ENCODE results near the gene ME3. TPM values are rescaled to one million over a fixed set of nuclear protein-coding genes. Genes with fewer than 3 reads are reported as not detected.

The ME3 gene
- total RNA-seq, 1 donor = 56.9 TPM

DNA sequence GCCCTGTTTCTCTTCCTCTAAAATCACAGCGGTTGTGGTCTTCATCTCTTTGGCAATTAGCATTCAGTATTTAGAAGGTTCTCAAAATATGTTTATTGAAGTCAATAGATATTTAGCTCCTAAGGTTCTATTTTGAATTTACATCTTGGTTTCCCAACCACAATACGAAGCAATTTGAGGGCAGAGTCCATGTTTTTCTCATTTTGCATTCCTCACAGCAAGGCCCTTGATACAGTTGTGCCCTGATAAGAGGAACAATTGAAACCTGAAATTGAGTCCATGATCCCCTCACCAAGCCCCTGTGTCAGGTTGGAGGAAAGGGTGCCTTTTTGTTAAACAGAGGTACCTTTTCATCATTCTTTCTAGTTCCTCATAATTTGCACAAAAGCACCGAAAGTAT, 166.2 kb downstream of the ME3 start:
- DNase-seq (ENCODE audit: low read depth) = no peak
- H3K4me3 ChIP-seq (ENCODE audit: low read depth, low read length) = no peak overlapping the region
- TF ChIP-seq CTCF (IDR thresholded peaks at IDR 0.05; ENCODE audit: insufficient read depth, low read length) = no peak

DNA sequence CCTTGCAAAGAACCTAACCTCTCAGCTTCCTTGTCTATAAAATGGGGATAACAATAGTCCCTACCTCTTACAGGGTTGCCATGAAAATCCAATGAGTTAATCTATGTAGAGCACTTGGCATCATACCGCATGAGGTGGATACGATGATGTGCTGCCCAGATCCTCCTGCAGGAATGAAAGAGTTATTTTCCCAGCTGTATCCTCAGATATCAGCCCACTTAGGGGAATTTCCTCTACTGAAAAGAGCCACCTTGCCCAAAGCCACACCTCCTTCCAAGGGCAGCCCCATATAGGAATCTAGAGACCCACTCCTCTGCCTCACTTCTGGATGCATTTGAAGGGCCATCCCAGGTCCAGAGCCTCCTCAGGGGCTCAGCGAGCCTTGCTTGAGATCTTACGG, 169.3 kb downstream of the ME3 start:
- DNase-seq (ENCODE audit: low read depth) = no peak
- no peak for TF ChIP-seq CTCF (IDR thresholded peaks at IDR 0.05; ENCODE audit: insufficient read depth, low read length)
- no peak overlapping the region for H3K4me3 ChIP-seq (ENCODE audit: low read depth, low read length)

DNA sequence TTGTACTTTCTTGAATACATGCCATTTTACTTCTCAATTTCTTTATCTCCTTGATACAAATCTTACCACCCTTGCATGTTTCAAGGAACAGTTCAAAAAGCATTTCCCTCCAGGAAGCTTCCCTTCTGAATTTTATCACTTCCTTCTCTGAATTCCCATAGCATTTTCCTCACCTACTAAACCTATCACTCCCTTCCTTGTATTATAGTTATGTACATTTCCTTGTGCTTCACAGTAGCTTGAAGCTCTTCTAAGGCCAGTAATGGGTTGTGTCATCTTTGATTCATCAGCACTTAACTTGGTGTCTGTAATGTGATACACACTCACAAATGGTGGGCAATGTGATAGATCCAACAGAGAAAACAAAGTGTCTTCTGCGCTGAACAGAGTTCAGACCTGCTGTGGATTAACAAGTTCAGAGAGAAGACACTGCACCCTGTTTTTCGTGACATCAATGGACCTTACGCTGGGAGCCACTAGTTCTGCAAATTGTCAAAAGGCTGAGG, 170.2 kb downstream of the ME3 start:
- TF ChIP-seq CTCF (IDR thresholded peaks at IDR 0.05; ENCODE audit: insufficient read depth, low read length) = no peak
- DNase-seq (ENCODE audit: low read depth) = no peak
- no peak overlapping the region for H3K4me3 ChIP-seq (ENCODE audit: low read depth, low read length)

DNA sequence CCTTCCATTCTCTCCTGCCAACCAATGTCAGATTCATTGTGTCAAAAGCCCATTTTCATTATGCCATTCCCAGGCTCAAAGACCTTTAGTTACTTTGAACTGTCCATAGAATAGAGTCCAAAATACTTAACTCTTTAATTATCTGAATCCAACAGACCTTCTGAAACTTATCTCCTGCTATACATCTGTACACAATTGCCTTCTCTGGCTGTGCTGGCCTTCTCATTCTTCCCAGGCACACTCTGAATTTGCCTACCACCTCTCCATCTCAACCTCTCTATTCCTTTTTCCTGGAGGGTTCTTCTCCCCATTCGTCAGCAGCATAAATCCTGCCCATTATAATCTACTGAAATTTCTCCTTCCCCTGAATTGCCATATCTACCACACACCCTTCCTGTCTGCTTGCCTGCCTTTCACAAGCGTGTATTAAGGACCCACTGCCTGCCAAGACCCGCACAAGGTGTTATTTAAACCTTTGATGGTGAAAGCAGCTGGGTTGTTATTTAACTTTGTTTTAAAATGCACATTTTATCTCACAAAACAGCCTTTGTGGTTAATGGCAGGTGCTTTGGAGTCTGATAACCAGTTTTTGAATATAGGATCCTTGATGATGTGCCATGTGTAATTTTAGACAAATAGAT, 171.8 kb downstream of the ME3 start:
- no peak for TF ChIP-seq CTCF (IDR thresholded peaks at IDR 0.05; ENCODE audit: insufficient read depth, low read length)
- no peak overlapping the region for H3K4me3 ChIP-seq (ENCODE audit: low read depth, low read length)
- DNase-seq (ENCODE audit: low read depth) = no peak

DNA sequence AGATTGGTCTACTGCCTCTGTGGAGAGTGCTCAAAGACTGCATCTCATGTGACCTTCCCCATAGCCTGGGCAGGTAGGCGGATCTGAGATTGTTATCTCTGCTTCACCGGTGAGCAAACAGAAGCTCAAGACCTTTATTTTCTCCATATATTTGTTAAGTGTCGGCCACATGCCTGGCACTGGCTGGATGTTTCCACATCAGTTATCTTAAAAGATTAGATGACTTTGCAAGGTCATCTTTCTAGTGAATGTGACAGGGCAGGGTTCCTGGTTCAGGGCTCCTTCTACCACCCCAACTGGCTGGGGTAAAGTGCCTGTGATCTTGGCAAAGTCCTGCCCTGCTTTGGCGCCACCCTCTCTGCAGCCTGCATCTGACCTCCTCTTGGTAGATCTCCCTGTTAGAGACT, 172.7 kb downstream of the ME3 start:
- H3K4me3 ChIP-seq (ENCODE audit: low read depth, low read length) = no peak overlapping the region
- DNase-seq (ENCODE audit: low read depth) = no peak
- no peak for TF ChIP-seq CTCF (IDR thresholded peaks at IDR 0.05; ENCODE audit: insufficient read depth, low read length)

- DNase-seq (ENCODE audit: low read depth) = no peak
- no peak for TF ChIP-seq CTCF (IDR thresholded peaks at IDR 0.05; ENCODE audit: insufficient read depth, low read length)
- H3K4me3 ChIP-seq (ENCODE audit: low read depth, low read length) = no peak overlapping the region
Observed at GRCh38 chr11:86497836-86498235, 174.6 kb downstream of the ME3 start.

- DNase-seq (ENCODE audit: low read depth) = peak; percentile 78
Observed at GRCh38 chr11:86497310-86497709, 175.1 kb downstream of the ME3 start.

More at GRCh38 chr11:86497310-86497709, 175.1 kb downstream of the ME3 start:
- no peak overlapping the region for H3K4me3 ChIP-seq (ENCODE audit: low read depth, low read length)
- TF ChIP-seq CTCF (IDR thresholded peaks at IDR 0.05; ENCODE audit: insufficient read depth, low read length) = no peak

Measured in fibroblast of the aortic adventitia (primary cell).